MM.1S (cell line): ENCODE measurements around the gene DDX56.

ENCODE experiments used
- EZH2 ChIP-seq: fragments of 300-600 bp; sonication (generic); optimal IDR thresholded peaks from 2 replicates; pipeline ENCODE3; 2017; ENCODE audit warnings: low read depth, mild to moderate bottlenecking, antibody characterized with exemption, low read length, mixed read lengths
- TF ChIP-seq, protein P1 (sequence below): fragments of 300-600 bp; sonication (generic); IDR thresholded peaks from 2 replicates; pipeline ENCODE4 v1.5.1; 2016; ENCODE audit warnings: antibody characterized with exemption, low read length, mixed read lengths

DNA sequence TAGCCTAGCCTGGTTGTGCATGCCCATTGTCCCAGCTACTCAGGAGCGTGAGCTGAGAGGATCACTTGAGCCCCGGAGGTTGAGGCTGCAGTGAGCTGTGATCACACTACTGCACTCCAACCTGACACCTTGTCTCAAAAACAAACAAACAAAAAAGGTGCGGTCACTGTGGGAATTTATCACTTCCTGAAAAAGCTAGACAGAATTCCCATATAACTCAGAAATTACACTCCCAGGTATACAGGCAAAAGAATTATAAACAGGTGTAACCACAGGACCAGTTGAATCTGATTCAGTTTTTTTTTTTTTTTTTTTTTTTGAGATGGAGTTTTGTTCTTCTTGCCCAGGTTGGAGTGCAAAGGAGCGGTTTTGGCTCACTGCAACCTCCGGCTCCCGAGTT is 29.5 kb upstream of the DDX56 start:
- TF ChIP-seq, protein P1, sequence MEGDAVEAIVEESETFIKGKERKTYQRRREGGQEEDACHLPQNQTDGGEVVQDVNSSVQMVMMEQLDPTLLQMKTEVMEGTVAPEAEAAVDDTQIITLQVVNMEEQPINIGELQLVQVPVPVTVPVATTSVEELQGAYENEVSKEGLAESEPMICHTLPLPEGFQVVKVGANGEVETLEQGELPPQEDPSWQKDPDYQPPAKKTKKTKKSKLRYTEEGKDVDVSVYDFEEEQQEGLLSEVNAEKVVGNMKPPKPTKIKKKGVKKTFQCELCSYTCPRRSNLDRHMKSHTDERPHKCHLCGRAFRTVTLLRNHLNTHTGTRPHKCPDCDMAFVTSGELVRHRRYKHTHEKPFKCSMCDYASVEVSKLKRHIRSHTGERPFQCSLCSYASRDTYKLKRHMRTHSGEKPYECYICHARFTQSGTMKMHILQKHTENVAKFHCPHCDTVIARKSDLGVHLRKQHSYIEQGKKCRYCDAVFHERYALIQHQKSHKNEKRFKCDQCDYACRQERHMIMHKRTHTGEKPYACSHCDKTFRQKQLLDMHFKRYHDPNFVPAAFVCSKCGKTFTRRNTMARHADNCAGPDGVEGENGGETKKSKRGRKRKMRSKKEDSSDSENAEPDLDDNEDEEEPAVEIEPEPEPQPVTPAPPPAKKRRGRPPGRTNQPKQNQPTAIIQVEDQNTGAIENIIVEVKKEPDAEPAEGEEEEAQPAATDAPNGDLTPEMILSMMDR = no peak
- no peak for TF ChIP-seq EZH2
